Fibroblast of skin of scalp (primary cell): ENCODE results near the gene CACNA1H.

Experiments used
- DNase-seq: peaks from one replicate; pipeline ENCODE4 v3.0.0-alpha.2; 2013

The CACNA1H gene

GRCh38 chr16:1123525-1124230 is 29.2 kb upstream of the CACNA1H start:
- DNase-seq, result no peak

GRCh38 chr16:1124291-1124690 is 28.6 kb upstream of the CACNA1H start:
- no peak for DNase-seq

- no peak for DNase-seq
Measured at GRCh38 chr16:1124795-1125194, 28.1 kb upstream of the CACNA1H start.

- no peak for DNase-seq
Measured at GRCh38 chr16:1125471-1125870, 27.4 kb upstream of the CACNA1H start.

- no peak for DNase-seq
Measured at GRCh38 chr16:1126044-1126443, 26.9 kb upstream of the CACNA1H start.

GRCh38 chr16:1126586-1126985 is 26.3 kb upstream of the CACNA1H start:
- no peak for DNase-seq

GRCh38 chr16:1127101-1127500 is 25.8 kb upstream of the CACNA1H start:
- DNase-seq, result no peak

GRCh38 chr16:1127971-1128715 is 24.8 kb upstream of the CACNA1H start:
- no peak for DNase-seq

GRCh38 chr16:1129106-1129960 is 23.6 kb upstream of the CACNA1H start:
- no peak for DNase-seq

GRCh38 chr16:1130382-1130781 is 22.5 kb upstream of the CACNA1H start:
- DNase-seq, result no peak

- no peak for DNase-seq
Measured at GRCh38 chr16:1131378-1131994, 21.4 kb upstream of the CACNA1H start.

GRCh38 chr16:1132431-1132830 is 20.5 kb upstream of the CACNA1H start:
- no peak for DNase-seq

- no peak for DNase-seq
Measured at GRCh38 chr16:1133271-1133670, 19.6 kb upstream of the CACNA1H start.

- DNase-seq, result no peak
Measured at GRCh38 chr16:1133810-1134520, 18.9 kb upstream of the CACNA1H start.

- no peak for DNase-seq
Measured at GRCh38 chr16:1134776-1135458, 18.0 kb upstream of the CACNA1H start.

GRCh38 chr16:1135459-1135825 is 17.5 kb upstream of the CACNA1H start:
- DNase-seq, result no peak

- DNase-seq, result no peak
Measured at GRCh38 chr16:1137604-1138003, 15.3 kb upstream of the CACNA1H start.

GRCh38 chr16:1140582-1141162 is 12.2 kb upstream of the CACNA1H start:
- DNase-seq, result no peak

GRCh38 chr16:1141191-1141590 is 11.7 kb upstream of the CACNA1H start:
- DNase-seq, result no peak

GRCh38 chr16:1141716-1142115 is 11.2 kb upstream of the CACNA1H start:
- DNase-seq, result no peak

- no peak for DNase-seq
Measured at GRCh38 chr16:1142911-1143310, 10.0 kb upstream of the CACNA1H start.
